K562 (cell line): ENCODE measurements around the gene SLC25A26. TPM values are rescaled to one million over a fixed set of nuclear protein-coding genes. Genes with fewer than 3 reads are reported as not detected.

Experiments
- ATAC-seq: fragments of 200-7000 bp; cut with Tn5 transposase; 3 replicates; pipeline ENCODE4 v1.9.1; 2020; ENCODE audit warnings: moderate library complexity
- BruUV-seq: library from RNA; stranded (reverse); fragments of 400-500 nt; replicated peaks from 2 replicates; lab custom pipeline; 2021; lab: Mats Ljungman, UMichigan
- CTCF ChIA-PET: fragments of 300-600 bp; formaldehyde crosslinking; extraction: SDS; loops from one replicate; lab custom pipeline; 2021; ENCODE audit warnings: low intra/inter-chr PET ratio; lab: Yijun Ruan, JAX
- POLR2A ChIA-PET: fragments of 300-600, 350-650 bp; sonication (Branson Sonifier 250); formaldehyde crosslinking; extraction: SDS; loops from one replicate; lab custom pipeline; 2021; ENCODE audit warnings: antibody characterized with exemption, inconsistent platforms; lab: Yijun Ruan, JAX
- DNase-seq, 4 experiments: peaks; one replicate each; pipeline versions ENCODE4 v3.0.0 to v3.0.0-alpha.2; 2011 to 2018; ENCODE audit warnings: low spot score in 3 of 4, mixed read lengths in 3 of 4; ENCODE audit errors: extremely low read depth in 1 of 4
- FAIRE-seq: peaks from 2 replicates; lab custom pipeline; 2011; peaks lifted over from hg19 to GRCh38; lab: Jason Lieb, UNC
- H2AFZ ChIP-seq: 2 replicates; pipeline ENCODE4 v1.6.0; 2011; ENCODE audit warnings: low read depth, low read length, control low read depth, inconsistent platforms
- H3K27ac ChIP-seq: fragments of 200-600 bp; 3 replicates; pipeline ENCODE4 v1.8.0; 2011; ENCODE audit warnings: low read depth, mild to moderate bottlenecking, control low read depth, inconsistent platforms, low read length, moderate library complexity, mixed read lengths; ENCODE audit errors: extremely low read depth
- H3K27me3 ChIP-seq, 2 experiments: fragments of 300-600 bp in 1 of 2; 2 replicates in 1 of 2; 3 replicates in 1 of 2; pipeline versions ENCODE4 v1.6.0 to v1.8.0; 2011; ENCODE audit warnings: inconsistent platforms in 2 of 2, low read length in 2 of 2, mild to moderate bottlenecking in 1 of 2, mixed read lengths in 1 of 2, moderate library complexity in 1 of 2; ENCODE audit not compliant: control insufficient read depth in 2 of 2, insufficient read depth in 2 of 2
- H3K36me3 ChIP-seq: fragments of 300-600 bp; 3 replicates; pipeline ENCODE4 v1.8.0; 2011; ENCODE audit warnings: mild to moderate bottlenecking, low read length, inconsistent platforms; ENCODE audit not compliant: control insufficient read depth, insufficient read depth
- H3K4me1 ChIP-seq, 2 experiments: fragments of 200-600 bp in 1 of 2; replicated peaks in 1 of 2; 2 replicates in 1 of 2; 3 replicates in 1 of 2; pipeline versions ENCODE4 v1.5.1 to v1.8.0; 2011; ENCODE audit warnings: inconsistent platforms in 2 of 2, low read length in 2 of 2, mild to moderate bottlenecking in 1 of 2, mixed read lengths in 1 of 2, moderate library complexity in 1 of 2; ENCODE audit not compliant: control insufficient read depth in 2 of 2, insufficient read depth in 2 of 2
- H3K4me2 ChIP-seq: 2 replicates; pipeline ENCODE4 v1.6.1; 2011; ENCODE audit warnings: low read length, control low read depth, inconsistent platforms, mixed read lengths; ENCODE audit not compliant: insufficient read depth
- H3K4me3 ChIP-seq: fragments of 200-600 bp; sonication (generic), shearing (Covaris generic); 2 replicates; pipeline ENCODE4 v1.5.1; 2016; ENCODE audit warnings: control low read depth, inconsistent platforms
- H3K79me2 ChIP-seq: fragments of 200-600 bp; 3 replicates; pipeline ENCODE4 v1.8.0; 2011; ENCODE audit warnings: low read length, inconsistent platforms; ENCODE audit not compliant: control insufficient read depth, insufficient read depth
- H3K9ac ChIP-seq, 2 experiments: 2 replicates each; pipeline versions ENCODE4 v1.6.0 to v1.6.1; 2011; ENCODE audit warnings: low read depth in 2 of 2, low read length in 2 of 2, control low read depth in 1 of 2, inconsistent platforms in 1 of 2, mild to moderate bottlenecking in 1 of 2, mixed read lengths in 1 of 2; ENCODE audit not compliant: insufficient read depth in 1 of 2
- H3K9me1 ChIP-seq: one replicate; pipeline ENCODE4 v1.6.0; 2011; ENCODE audit warnings: inconsistent platforms, mild to moderate bottlenecking, low read length, moderate library complexity; ENCODE audit not compliant: control insufficient read depth, insufficient read depth
- H3K9me3 ChIP-seq: replicated peaks from 2 replicates; pipeline ENCODE4 v1.5.1; 2011; ENCODE audit warnings: low read depth, low read length, inconsistent platforms; ENCODE audit not compliant: control insufficient read depth, insufficient read depth
- H4K20me1 ChIP-seq: replicated peaks from 2 replicates; pipeline ENCODE4 v1.6.1; 2011; ENCODE audit warnings: low read length, inconsistent platforms, mixed read lengths; ENCODE audit not compliant: control insufficient read depth, insufficient read depth
- E2F4 ChIP-seq: sonication (generic); formaldehyde crosslinking; IDR thresholded peaks from 2 replicates; pipeline ENCODE4 v1.8.0; 2022; ENCODE audit warnings: mild to moderate bottlenecking, low read depth, missing genetic modification reagents
- ESRRA ChIP-seq: fragments of 450-650 bp; IDR thresholded peaks from 2 replicates; pipeline ENCODE4 v1.6.1; 2014; ENCODE audit warnings: low read depth, mild to moderate bottlenecking, moderate library complexity, borderline replicate concordance
- FOXP1 ChIP-seq: sonication (generic); formaldehyde crosslinking; IDR thresholded peaks from 2 replicates; pipeline ENCODE4 v1.8.0; 2022; ENCODE audit warnings: mild to moderate bottlenecking, missing genetic modification reagents
- HDAC6 ChIP-seq: IDR thresholded peaks from 2 replicates; pipeline ENCODE4 v1.6.1; 2012; ENCODE audit warnings: low read depth, mild to moderate bottlenecking, control low read depth, inconsistent platforms, low read length, moderate library complexity
- IFI16 ChIP-seq: fragments of 250-450 bp; sonication (Bioruptor Pico); IDR thresholded peaks from 2 replicates; pipeline ENCODE4 v2.1.2; 2022; ENCODE audit warnings: mild to moderate bottlenecking, inconsistent platforms
- L3MBTL2 ChIP-seq: fragments of 450-650 bp; IDR thresholded peaks from 2 replicates; pipeline ENCODE4 v1.6.1; 2016; ENCODE audit warnings: mild to moderate bottlenecking, moderate library complexity
- RHOXF2B ChIP-seq: fragments of 250-450 bp; sonication (Bioruptor Pico); conservative IDR thresholded peaks from 2 replicates; pipeline ENCODE4 v1.5.1; 2021
- ZFP91 ChIP-seq: sonication (generic); formaldehyde crosslinking; IDR thresholded peaks from 2 replicates; pipeline ENCODE4 v1.8.0; 2022; ENCODE audit warnings: mild to moderate bottlenecking, missing genetic modification reagents
- WGBS: fragments of 100-300 bp; shearing (Covaris generic); methylation state at CpG from one replicate; pipeline ENCODE4 v1.1.6; 2016; ENCODE audit warnings: low coverage, mixed read lengths; ENCODE audit not compliant: insufficient coverage; ENCODE audit errors: missing lambda C conversion rate; 5-methylcytosine and 5-hydroxymethylcytosine counted together
- in situ Hi-C: fragments of 300-500 bp; cut with MboI; formaldehyde crosslinking; loops from 4 replicates; pipeline ENCODE4 v1.15.0; 2018; ENCODE audit warnings: inconsistent platforms, mixed read lengths
- intact Hi-C: fragments of 100-400 bp; cut with micrococcal nuclease; formaldehyde crosslinking; loops from 2 replicates; pipeline ENCODE4 v1.14.2; 2022
- polyA plus RNA-seq, 8 experiments: library from polyadenylated mRNA; depleted of rRNA in 4 of 8; stranded (reverse) in 5 of 8; unstranded in 3 of 8; fragments of >200 nt; fragmentation: Nextera tagmentation in 2 of 8; fragmentation: Illumina TruSeq in 1 of 8; extraction: Ambion mirVana in 2 of 8; extraction: Trizol in 1 of 8; gene quantifications; 2 replicates each; pipeline versions ENCODE4 v1.2.1 to v1.2.3, GENCODE V29; 2011 to 2014; ENCODE audit warnings: inconsistent platforms in 1 of 8, missing spikeins in 1 of 8
- total RNA-seq, 7 experiments: library from RNA; depleted of rRNA in 6 of 7; stranded (reverse); fragments of >200 nt in 6 of 7; fragmentation: Illumina TruSeq in 2 of 7; extraction: Trizol in 2 of 7; gene quantifications; 2 replicates each; pipeline versions ENCODE4 v1.2.1 to v1.2.3, GENCODE V29; 2011 to 2021; ENCODE audit warnings: low replicate concordance in 1 of 7

The SLC25A26 gene
- total and polyA plus RNA-seq, 9 of the 15 experiments (the other 6 are each of a cell fraction or from before 2014, with no cell fraction given) = 7.2 to 29.1 (median 12.6) TPM

GRCh38 chr3:66317750-66318376, 97.1 kb downstream of the SLC25A26 start:
- Histone ChIP-seq H3K27ac (no peak overlapping the region), H3K9me3 (no peaks in the 10 kb centered on the region), H3K27me3 (no peaks in the 10 kb centered on the region), H3K36me3 (no peaks in the 10 kb centered on the region), H4K20me1 (no peaks in the 10 kb centered on the region), H3K4me2 (no peak overlapping the region), H3K9ac (no peak overlapping the region), H3K4me1 (no peaks in the 10 kb centered on the region), H3K4me3 (no peak overlapping the region), H2AFZ (no peak overlapping the region), H3K79me2 (no peaks in the 10 kb centered on the region), H3K9me1 (no peaks in the 10 kb centered on the region)
- intact Hi-C loops (no loop called here), in situ Hi-C loops (no loop called here)
- ATAC-seq (no peak), DNase-seq (no peak), FAIRE-seq (no peak)
- 32% methylated on average over 7 of the region's 7 CpGs for WGBS
- POLR2A ChIA-PET = no interaction called here
- no TSS peak for BruUV-seq
- CTCF ChIA-PET = no interaction called here
- no peak for TF ChIP-seq ZFP91 (CRISPR knock-in tag)
- TF ChIP-seq RHOXF2B = no peak
- TF ChIP-seq E2F4 (CRISPR knock-in tag) = no peak
- no peak for TF ChIP-seq HDAC6
- TF ChIP-seq FOXP1 (CRISPR knock-in tag) = no peak
- TF ChIP-seq ESRRA = no peak
- no peak for TF ChIP-seq IFI16
- no peak for TF ChIP-seq L3MBTL2
